ENCODE measurements around the gene DIP2C.

DIP2C gene

GRCh38 chr10:571166-571565 is 118.3 kb downstream of the DIP2C start:
- no peak overlapping the region for H3K9ac ChIP-seq (ENCODE audit: low read depth, low read length, poor library complexity, severe bottlenecking)
- no peak overlapping the region for H2AFZ ChIP-seq (ENCODE audit: low read length)
- no peak overlapping the region for H3K4me2 ChIP-seq (ENCODE audit: low read depth, low read length, poor library complexity, severe bottlenecking)
- H3K9me3 ChIP-seq (ENCODE audit: insufficient read depth, low read depth, low read length), result peaks cover 3% of the 10 kb centered on the region
- H3K9me2 ChIP-seq (replicated peaks; ENCODE audit: low read depth, low read length), result no peaks in the 10 kb centered on the region
- no peaks in the 10 kb centered on the region for H3K79me2 ChIP-seq (ENCODE audit: insufficient read depth, low read length)
- no peaks in the 10 kb centered on the region for H3K4me1 ChIP-seq (ENCODE audit: insufficient read depth, low read length, poor library complexity, severe bottlenecking)
- H3K4me3 ChIP-seq (ENCODE audit: low read length, poor library complexity, severe bottlenecking), result no peak overlapping the region
- no peaks in the 10 kb centered on the region for H4K20me1 ChIP-seq (ENCODE audit: insufficient read depth, low read length, poor library complexity, severe bottlenecking)
- no peaks in the 10 kb centered on the region for H3F3A ChIP-seq (ENCODE audit: low read depth)
- no peaks in the 10 kb centered on the region for H3K36me3 ChIP-seq (ENCODE audit: insufficient read depth, low read length)
- H3K27me3 ChIP-seq (ENCODE audit: insufficient read depth, low read length, poor library complexity, severe bottlenecking), result no peaks in the 10 kb centered on the region
- TF ChIP-seq EZH2phosphoT487 (IDR thresholded peaks at IDR 0.05; ENCODE audit: borderline replicate concordance), result no peak
- no peak for TF ChIP-seq CTCF (conservative IDR thresholded peaks at IDR 0.05; ENCODE audit: low read length)

GRCh38 chr10:570628-571163 is 118.8 kb downstream of the DIP2C start:
- no peaks in the 10 kb centered on the region for H3F3A ChIP-seq (ENCODE audit: low read depth)
- H3K4me2 ChIP-seq (ENCODE audit: low read depth, low read length, poor library complexity, severe bottlenecking), result no peak overlapping the region
- no peaks in the 10 kb centered on the region for H4K20me1 ChIP-seq (ENCODE audit: insufficient read depth, low read length, poor library complexity, severe bottlenecking)
- no peak overlapping the region for H3K4me3 ChIP-seq (ENCODE audit: low read length, poor library complexity, severe bottlenecking)
- H3K9me3 ChIP-seq (ENCODE audit: insufficient read depth, low read depth, low read length), result peaks cover 3% of the 10 kb centered on the region
- no peak overlapping the region for H3K9ac ChIP-seq (ENCODE audit: low read depth, low read length, poor library complexity, severe bottlenecking)
- no peaks in the 10 kb centered on the region for H3K36me3 ChIP-seq (ENCODE audit: insufficient read depth, low read length)
- no peak overlapping the region for H2AFZ ChIP-seq (ENCODE audit: low read length)
- no peaks in the 10 kb centered on the region for H3K79me2 ChIP-seq (ENCODE audit: insufficient read depth, low read length)
- no peaks in the 10 kb centered on the region for H3K9me2 ChIP-seq (replicated peaks; ENCODE audit: low read depth, low read length)
- no peaks in the 10 kb centered on the region for H3K4me1 ChIP-seq (ENCODE audit: insufficient read depth, low read length, poor library complexity, severe bottlenecking)
- H3K27me3 ChIP-seq (ENCODE audit: insufficient read depth, low read length, poor library complexity, severe bottlenecking), result no peaks in the 10 kb centered on the region
- no peak for TF ChIP-seq EZH2phosphoT487 (IDR thresholded peaks at IDR 0.05; ENCODE audit: borderline replicate concordance)
- TF ChIP-seq CTCF (conservative IDR thresholded peaks at IDR 0.05; ENCODE audit: low read length), result no peak

GRCh38 chr10:569961-570627 is 119.4 kb downstream of the DIP2C start:
- no peaks in the 10 kb centered on the region for H3K36me3 ChIP-seq (ENCODE audit: insufficient read depth, low read length)
- TF ChIP-seq CTCF (conservative IDR thresholded peaks at IDR 0.05; ENCODE audit: low read length) (no peak), EZH2phosphoT487 (IDR thresholded peaks at IDR 0.05; ENCODE audit: borderline replicate concordance) (no peak)
- no peaks in the 10 kb centered on the region for H4K20me1 ChIP-seq (ENCODE audit: insufficient read depth, low read length, poor library complexity, severe bottlenecking)
- no peak overlapping the region for H3K4me3 ChIP-seq (ENCODE audit: low read length, poor library complexity, severe bottlenecking)
- no peaks in the 10 kb centered on the region for H3K9me2 ChIP-seq (replicated peaks; ENCODE audit: low read depth, low read length)
- peaks cover 3% of the 10 kb centered on the region for H3K9me3 ChIP-seq (ENCODE audit: insufficient read depth, low read depth, low read length)
- H3K9ac ChIP-seq (ENCODE audit: low read depth, low read length, poor library complexity, severe bottlenecking), result no peak overlapping the region
- no peaks in the 10 kb centered on the region for H3K27me3 ChIP-seq (ENCODE audit: insufficient read depth, low read length, poor library complexity, severe bottlenecking)
- no peaks in the 10 kb centered on the region for H3K4me1 ChIP-seq (ENCODE audit: insufficient read depth, low read length, poor library complexity, severe bottlenecking)
- no peaks in the 10 kb centered on the region for H3K79me2 ChIP-seq (ENCODE audit: insufficient read depth, low read length)
- no peaks in the 10 kb centered on the region for H3F3A ChIP-seq (ENCODE audit: low read depth)
- H2AFZ ChIP-seq (ENCODE audit: low read length), result no peak overlapping the region
- H3K4me2 ChIP-seq (ENCODE audit: low read depth, low read length, poor library complexity, severe bottlenecking), result no peak overlapping the region

Measured in Loucy (cell line).